B cell (primary cell): ENCODE results near the gene DPYSL4. TPM values are rescaled to one million over a fixed set of nuclear protein-coding genes. Genes with fewer than 3 reads are reported as not detected.

Experiments
- ATAC-seq: fragments of 200-7000 bp; cut with Tn5 transposase; one replicate; pipeline ENCODE4 v1.10.0; 2021; ENCODE audit warnings: low read depth, mild to moderate bottlenecking, moderate number of reproducible peaks, moderate library complexity
- CTCF ChIA-PET: fragments of 350-600 bp; sonication (Branson Sonifier 250); formaldehyde crosslinking; loops from one replicate; lab custom pipeline; 2021; ENCODE audit warnings: antibody characterized with exemption, inconsistent platforms; lab: Charles Lee
- POLR2A ChIA-PET: fragments of 350-600 bp; sonication (Branson Sonifier 250); formaldehyde crosslinking; loops from one replicate; lab custom pipeline; 2021; ENCODE audit warnings: antibody characterized with exemption; lab: Charles Lee
- DNase-seq: peaks from one replicate; pipeline ENCODE4 v3.0.0; 2013
- H2AFZ ChIP-seq: 2 replicates; pipeline ENCODE4 v1.6.1; 2012; ENCODE audit warnings: mild to moderate bottlenecking, low read depth, low read length; ENCODE audit not compliant: insufficient read depth, poor library complexity, severe bottlenecking
- H3K27ac ChIP-seq, 2 donors: 1 replicate in 1 of 2; 2 replicates in 1 of 2; pipeline ENCODE4 v1.5.1; 2012 to 2013; ENCODE audit warnings: low read length in 2 of 2, mild to moderate bottlenecking in 2 of 2, moderate library complexity in 1 of 2
- H3K27me3 ChIP-seq, 4 experiments: fragments of 200-600 bp in 1 of 4; sonication (generic) in 1 of 4; replicated peaks in 1 of 4; 1 replicate in 2 of 4; 2 replicates in 2 of 4; pipeline versions ENCODE4 v1.6.1 to v1.7.0; 2013 to 2016; ENCODE audit warnings: low read length in 3 of 4, mild to moderate bottlenecking in 2 of 4, mixed read lengths in 1 of 4, moderate library complexity in 1 of 4; ENCODE audit not compliant: insufficient read depth in 4 of 4, control insufficient read depth in 3 of 4; ENCODE audit errors: control extremely low read depth in 1 of 4
- H3K36me3 ChIP-seq, 2 experiments: replicated peaks in 1 of 2; 1 replicate in 1 of 2; 2 replicates in 1 of 2; pipeline versions ENCODE4 v1.6.1 to v1.7.1; 2013; ENCODE audit warnings: low read length in 1 of 2; ENCODE audit not compliant: insufficient read depth in 2 of 2, control insufficient read depth in 1 of 2; ENCODE audit errors: control extremely low read depth in 1 of 2, extremely low read depth in 1 of 2
- H3K4me1 ChIP-seq, 2 donors: fragments of 200-600 bp in 1 of 2; sonication (generic) in 1 of 2; 1 replicate in 1 of 2; 2 replicates in 1 of 2; pipeline versions ENCODE4 v1.5.1 to v1.6.1; 2013 to 2017; ENCODE audit warnings: low read length in 2 of 2; ENCODE audit not compliant: control insufficient read depth in 2 of 2, insufficient read depth in 2 of 2
- H3K4me2 ChIP-seq: replicated peaks from 2 replicates; pipeline ENCODE3; 2012; ENCODE audit warnings: mild to moderate bottlenecking, low read depth, low read length; ENCODE audit not compliant: poor library complexity, severe bottlenecking
- H3K4me3 ChIP-seq, 5 experiments: fragments of 200-600 bp in 1 of 5; sonication (generic) in 1 of 5; 1 replicate in 3 of 5; 2 replicates in 2 of 5; pipeline versions ENCODE4 v1.5.1 to v1.7.0; 2011 to 2016; ENCODE audit warnings: low read length in 4 of 5, mild to moderate bottlenecking in 4 of 5, low read depth in 2 of 5, control low read depth in 1 of 5, moderate library complexity in 1 of 5; ENCODE audit not compliant: insufficient read depth in 1 of 5; ENCODE audit errors: control extremely low read depth in 1 of 5, extremely low read depth in 1 of 5
- H3K79me2 ChIP-seq: fragments of 200-600 bp; sonication (generic); one replicate; pipeline ENCODE4 v1.6.0; 2016; ENCODE audit warnings: low read length; ENCODE audit not compliant: control insufficient read depth, insufficient read depth
- H3K9ac ChIP-seq: fragments of 200-600 bp; sonication (generic); 2 replicates; pipeline ENCODE4 v1.6.1; 2017; ENCODE audit warnings: mild to moderate bottlenecking, low read length, moderate library complexity
- H3K9me3 ChIP-seq, 3 donors: one replicate each; pipeline versions ENCODE4 v1.6.1 to v1.7.1; 2013; ENCODE audit warnings: low read length in 2 of 3; ENCODE audit not compliant: control insufficient read depth in 2 of 3, insufficient read depth in 1 of 3; ENCODE audit errors: control extremely low read depth in 1 of 3
- H4K20me1 ChIP-seq: 2 replicates; pipeline ENCODE4 v1.6.0; 2012; ENCODE audit warnings: mild to moderate bottlenecking, low read length; ENCODE audit not compliant: insufficient read depth, control insufficient read depth, poor library complexity, severe bottlenecking
- H3K27ac Mint-ChIP-seq: one replicate; pipeline ENCODE4 v1.8.0; 2021; ENCODE audit warnings: mixed read lengths
- H3K27me3 Mint-ChIP-seq: one replicate; pipeline ENCODE4 v1.8.0; 2021; ENCODE audit warnings: mixed read lengths
- H3K4me1 Mint-ChIP-seq: one replicate; pipeline ENCODE4 v1.8.0; 2021; ENCODE audit warnings: mixed read lengths
- H3K4me3 Mint-ChIP-seq: one replicate; pipeline ENCODE4 v1.8.0; 2021; ENCODE audit warnings: mixed read lengths
- H3K9me3 Mint-ChIP-seq: one replicate; pipeline ENCODE4 v1.8.0; 2022; ENCODE audit warnings: mixed read lengths; ENCODE audit not compliant: insufficient read depth
- EZH2 ChIP-seq: IDR thresholded peaks from 2 replicates; pipeline ENCODE4 v1.6.1; 2012; ENCODE audit warnings: borderline replicate concordance, low read depth, mild to moderate bottlenecking, moderate library complexity, low read length; ENCODE audit not compliant: insufficient read depth, poor library complexity, severe bottlenecking
- WGBS: methylation state at CpG from one replicate; pipeline ENCODE4 v1.1.5; 2013; ENCODE audit warnings: missing lambda C conversion rate; ENCODE audit not compliant: insufficient coverage; 5-methylcytosine and 5-hydroxymethylcytosine counted together
- intact Hi-C: fragments of 100-400 bp; cut with micrococcal nuclease; formaldehyde crosslinking; loops from one replicate; pipeline ENCODE4 v1.10.0; 2022
- polyA plus RNA-seq: library from polyadenylated mRNA; depleted of rRNA; stranded (reverse); fragments of >200 nt; gene quantifications from 2 replicates; pipeline ENCODE4 v1.2.3, GENCODE V29; 2012
- total RNA-seq, 2 donors: library from RNA; stranded (reverse); fragments of 120-200 nt in 1 of 2; gene quantifications; 1 replicate in 1 of 2; 2 replicates in 1 of 2; pipeline versions ENCODE4 v1.2.3 to v1.2.4, GENCODE V29; 2013 to 2022
- TF ChIP-seq, protein P1 (sequence below): fragments of 200-600 bp; IDR thresholded peaks from one replicate; pipeline ENCODE4 v1.8.0; 2022; ENCODE audit warnings: antibody characterized with exemption, mild to moderate bottlenecking

Gene DPYSL4
- total and polyA plus RNA-seq, 2 donors (not counting 1 experiment from before 2014, with no cell fraction given) = 0.03 to 0.22 TPM

DNA sequence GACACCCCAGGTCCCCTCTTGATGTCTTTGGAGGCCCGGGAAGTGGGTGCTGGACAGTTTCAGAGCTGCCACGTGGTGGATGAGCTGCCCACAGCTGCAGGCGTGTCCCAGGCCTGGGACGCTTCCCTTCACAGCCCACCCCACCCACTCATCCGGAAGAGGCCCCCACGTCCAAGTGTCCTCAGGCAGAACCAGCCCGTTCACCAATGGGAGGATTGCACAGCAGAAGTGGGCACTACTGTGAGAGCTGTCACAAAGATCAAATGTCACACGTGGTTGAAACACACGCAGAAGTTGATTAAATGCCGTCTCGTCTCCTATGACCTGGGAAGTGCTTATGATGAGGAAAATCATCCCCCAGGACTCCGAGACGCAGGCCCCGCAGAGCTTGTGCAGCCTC lies 68.1 kb downstream of the DPYSL4 start:
- no peak for ATAC-seq
- TF ChIP-seq, protein P1, sequence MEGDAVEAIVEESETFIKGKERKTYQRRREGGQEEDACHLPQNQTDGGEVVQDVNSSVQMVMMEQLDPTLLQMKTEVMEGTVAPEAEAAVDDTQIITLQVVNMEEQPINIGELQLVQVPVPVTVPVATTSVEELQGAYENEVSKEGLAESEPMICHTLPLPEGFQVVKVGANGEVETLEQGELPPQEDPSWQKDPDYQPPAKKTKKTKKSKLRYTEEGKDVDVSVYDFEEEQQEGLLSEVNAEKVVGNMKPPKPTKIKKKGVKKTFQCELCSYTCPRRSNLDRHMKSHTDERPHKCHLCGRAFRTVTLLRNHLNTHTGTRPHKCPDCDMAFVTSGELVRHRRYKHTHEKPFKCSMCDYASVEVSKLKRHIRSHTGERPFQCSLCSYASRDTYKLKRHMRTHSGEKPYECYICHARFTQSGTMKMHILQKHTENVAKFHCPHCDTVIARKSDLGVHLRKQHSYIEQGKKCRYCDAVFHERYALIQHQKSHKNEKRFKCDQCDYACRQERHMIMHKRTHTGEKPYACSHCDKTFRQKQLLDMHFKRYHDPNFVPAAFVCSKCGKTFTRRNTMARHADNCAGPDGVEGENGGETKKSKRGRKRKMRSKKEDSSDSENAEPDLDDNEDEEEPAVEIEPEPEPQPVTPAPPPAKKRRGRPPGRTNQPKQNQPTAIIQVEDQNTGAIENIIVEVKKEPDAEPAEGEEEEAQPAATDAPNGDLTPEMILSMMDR = no peak
- no peak for TF ChIP-seq EZH2
- Histone ChIP-seq H3K27ac (no peak overlapping the region), H3K4me1 (no peaks in the 10 kb centered on the region), H4K20me1 (no peaks in the 10 kb centered on the region), H3K9me3 (no peaks in the 10 kb centered on the region), H3K79me2 (no peaks in the 10 kb centered on the region), H2AFZ (no peak overlapping the region), H3K36me3 (no peaks in the 10 kb centered on the region), H3K4me3 (no peak overlapping the region), H3K27me3 (no peaks in the 10 kb centered on the region), H3K9ac (no peak overlapping the region), H3K4me2 (no peak overlapping the region)
- H3K27ac Mint-ChIP-seq = no peak overlapping the region
- DNase-seq = no peak
- no peaks in the 10 kb centered on the region for H3K4me1 Mint-ChIP-seq
- CTCF ChIA-PET = no interaction called here
- no peak overlapping the region for H3K4me3 Mint-ChIP-seq
- 85% methylated on average over 14 of the region's 14 CpGs for WGBS
- intact Hi-C loops = no loop called here
- H3K9me3 Mint-ChIP-seq = no peaks in the 10 kb centered on the region
- POLR2A ChIA-PET = no interaction called here
- no peaks in the 10 kb centered on the region for H3K27me3 Mint-ChIP-seq

Other genes with a start within 250 kb of the DPYSL4 start
- gene BNIP3, start 205.0 kb upstream of the DPYSL4 start, total RNA-seq = 10.3 and 10.9 TPM in 2 replicates
- 7.1 and 9.6 TPM in 2 replicates for gene BNIP3, start 205.0 kb upstream of the DPYSL4 start, polyA plus RNA-seq
- 0.17 and 0.19 TPM in 2 replicates for gene JAKMIP3, start 121.0 kb upstream of the DPYSL4 start, total RNA-seq
- gene JAKMIP3, start 121.0 kb upstream of the DPYSL4 start, polyA plus RNA-seq = 0.20 and 0.21 TPM in 2 replicates
- gene STK32C, start 121.0 kb downstream of the DPYSL4 start, total RNA-seq = 16.8 and 20.0 TPM in 2 replicates
- 6.1 and 9.9 TPM in 2 replicates for gene STK32C, start 121.0 kb downstream of the DPYSL4 start, polyA plus RNA-seq
- gene LRRC27, start 145.2 kb downstream of the DPYSL4 start, total RNA-seq = 23.6 and 32.2 TPM in 2 replicates
- 18.7 and 25.6 TPM in 2 replicates for gene LRRC27, start 145.2 kb downstream of the DPYSL4 start, polyA plus RNA-seq
- gene PWWP2B, start 210.3 kb downstream of the DPYSL4 start, total RNA-seq = 34.4 and 39.6 TPM in 2 replicates
- 8.8 and 13.6 TPM in 2 replicates for gene PWWP2B, start 210.3 kb downstream of the DPYSL4 start, polyA plus RNA-seq